HG03139 (cell line): ENCODE measurements around the gene AKAP13.

Experiments
- ATAC-seq: cut with Tn5 transposase; IDR thresholded peaks from one replicate; pipeline ENCODE4 v1.9.1; 2021; ENCODE audit not compliant: unreplicated experiment

Gene AKAP13

DNA sequence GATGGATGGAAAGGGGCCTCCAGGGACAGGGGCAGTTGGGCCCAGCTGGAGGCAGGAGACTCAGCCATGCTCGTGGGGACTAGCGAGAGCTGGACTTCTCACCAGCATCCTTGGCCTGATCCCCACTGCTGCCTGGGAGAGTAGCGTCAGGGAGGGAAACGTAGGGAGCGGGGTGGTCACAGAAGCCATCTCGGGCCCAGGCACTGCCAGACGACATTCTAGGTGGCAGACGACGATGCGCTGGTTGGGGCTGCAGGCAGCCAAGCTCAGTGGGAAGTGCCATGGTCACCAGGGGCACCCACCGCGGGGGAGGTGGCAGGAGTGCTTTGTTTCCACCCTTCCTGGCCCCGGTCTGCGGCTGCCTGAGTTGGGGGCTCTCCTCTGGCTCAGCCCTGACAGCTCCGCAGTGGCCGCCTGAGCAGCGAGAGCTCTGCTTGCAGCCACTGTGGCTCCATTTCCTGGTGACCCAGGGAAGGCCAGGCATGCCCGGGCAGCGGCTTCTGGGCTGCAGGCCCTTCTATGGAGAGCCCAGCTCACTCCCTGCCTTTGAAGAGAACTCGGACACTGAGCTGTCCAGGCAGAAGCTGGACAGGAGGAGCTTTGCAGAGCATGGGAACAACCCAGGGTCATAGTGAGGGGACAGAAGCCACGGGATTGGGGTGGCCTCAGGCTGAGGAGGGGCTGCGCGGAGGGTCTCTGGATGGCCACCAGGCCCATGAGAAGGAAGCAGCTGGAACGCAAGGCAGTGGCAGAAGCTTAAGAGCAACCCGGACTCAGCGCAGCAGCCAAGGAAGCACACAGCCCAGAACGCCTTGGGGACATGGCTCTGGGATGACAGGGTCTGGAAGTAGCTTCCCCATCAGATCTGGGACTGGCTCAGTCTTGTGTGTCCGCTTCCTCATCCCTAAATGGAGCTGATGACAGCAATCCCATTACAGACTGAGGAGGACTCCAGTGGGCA, 383.6 kb downstream of the AKAP13 start:
- no peak for ATAC-seq

GRCh38 chr15:85764649-85765277, 384.4 kb downstream of the AKAP13 start:
- ATAC-seq = no peak

GRCh38 chr15:85766001-85766831, 385.8 kb downstream of the AKAP13 start:
- no peak for ATAC-seq

DNA sequence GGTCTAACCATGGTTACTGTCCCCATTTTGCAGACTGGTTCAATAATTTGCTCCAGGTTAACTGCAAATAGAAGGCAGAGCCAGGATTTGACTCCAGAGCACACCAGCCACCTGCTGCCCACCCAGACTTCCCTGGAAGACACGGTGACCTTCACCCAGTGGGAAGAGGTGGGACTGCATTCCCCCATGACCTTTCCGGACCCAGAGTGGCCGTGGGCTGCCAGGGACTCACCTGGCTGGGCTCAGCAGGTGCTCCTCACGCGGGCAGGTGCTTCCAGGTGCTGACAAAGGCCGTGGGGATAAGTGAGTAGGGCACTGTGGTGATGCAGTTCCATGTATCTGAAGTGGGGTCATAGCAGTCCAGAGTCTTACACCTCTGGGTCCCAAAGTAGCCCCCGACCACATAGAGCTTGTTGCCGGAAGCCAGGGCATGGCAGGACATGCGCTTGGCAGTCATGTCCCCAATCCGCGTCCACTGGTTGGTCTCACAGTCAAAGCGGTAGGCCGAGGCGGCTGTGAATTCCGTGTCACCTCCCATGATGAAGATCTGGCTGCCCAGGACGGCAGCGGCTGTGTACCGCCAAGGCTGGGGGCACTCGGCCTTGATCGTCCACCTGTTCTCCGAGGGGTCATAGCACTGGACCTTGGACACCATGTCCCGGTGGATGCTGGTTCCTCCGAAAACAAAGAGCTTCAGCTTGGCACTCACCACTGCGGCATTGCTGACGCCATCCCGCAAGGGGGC, 387.6 kb downstream of the AKAP13 start:
- ATAC-seq = no peak

DNA sequence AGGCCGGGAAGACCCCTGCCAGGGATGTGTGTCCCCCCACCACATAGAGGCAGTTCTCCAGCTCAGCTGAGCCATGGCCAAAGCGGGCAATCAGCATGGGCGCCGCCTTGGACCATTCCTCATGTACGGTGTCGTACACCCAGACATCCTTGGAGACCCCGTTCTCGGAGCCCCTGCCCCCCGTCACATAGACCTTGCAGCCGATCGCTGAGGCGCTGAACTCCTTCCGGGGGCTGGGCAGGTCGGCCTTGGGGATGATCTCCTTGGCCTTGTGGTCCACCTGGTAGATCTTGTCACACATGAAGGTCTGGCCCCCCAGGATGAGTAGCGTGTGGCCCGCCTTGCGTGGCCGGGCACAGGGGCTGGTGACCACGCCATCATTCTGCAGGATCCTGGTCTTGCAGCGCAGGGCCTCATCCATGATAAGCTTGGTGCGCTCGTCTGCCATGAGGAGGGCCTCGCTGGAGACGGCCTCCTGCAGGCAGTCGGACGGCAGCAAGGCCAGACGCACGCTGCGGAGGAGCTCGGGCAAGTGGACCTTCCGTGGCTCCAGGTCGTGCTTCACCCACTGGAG, 388.3 kb downstream of the AKAP13 start:
- no peak for ATAC-seq

DNA sequence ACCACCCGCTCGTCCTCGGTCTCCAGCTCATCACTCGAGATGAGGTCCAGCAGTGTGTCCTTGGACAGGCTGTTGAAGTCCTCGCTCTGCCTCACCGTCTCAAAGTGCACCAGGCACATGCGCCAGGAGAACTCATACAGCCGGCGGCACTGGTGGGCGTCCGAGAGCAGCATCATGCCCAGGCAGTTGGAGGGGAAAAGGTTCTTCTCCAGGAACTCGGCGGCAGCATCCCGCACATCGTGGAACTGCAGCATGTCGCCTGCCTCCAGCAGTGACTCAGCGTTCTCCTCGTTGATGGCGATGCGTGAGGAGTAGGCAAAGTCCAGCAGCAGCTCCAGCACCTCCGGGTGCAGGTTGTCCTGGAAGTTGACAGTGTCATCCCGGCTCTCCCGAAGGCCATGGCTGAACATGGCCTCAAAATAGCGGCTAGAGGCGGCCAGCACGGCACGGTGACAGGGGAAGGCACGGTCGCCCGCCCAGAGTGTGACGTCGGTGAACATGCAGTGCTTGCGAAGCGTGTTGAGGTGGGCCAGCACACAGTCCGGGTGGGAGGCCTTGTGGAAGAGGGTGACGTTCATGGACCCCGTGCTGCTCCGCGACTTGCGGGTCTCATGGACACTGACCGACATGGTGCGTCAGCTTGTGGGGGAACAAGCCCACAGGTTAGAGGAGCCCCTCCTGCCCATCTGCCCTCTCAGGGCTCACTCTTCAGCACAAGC, 388.9 kb downstream of the AKAP13 start:
- no peak for ATAC-seq

DNA sequence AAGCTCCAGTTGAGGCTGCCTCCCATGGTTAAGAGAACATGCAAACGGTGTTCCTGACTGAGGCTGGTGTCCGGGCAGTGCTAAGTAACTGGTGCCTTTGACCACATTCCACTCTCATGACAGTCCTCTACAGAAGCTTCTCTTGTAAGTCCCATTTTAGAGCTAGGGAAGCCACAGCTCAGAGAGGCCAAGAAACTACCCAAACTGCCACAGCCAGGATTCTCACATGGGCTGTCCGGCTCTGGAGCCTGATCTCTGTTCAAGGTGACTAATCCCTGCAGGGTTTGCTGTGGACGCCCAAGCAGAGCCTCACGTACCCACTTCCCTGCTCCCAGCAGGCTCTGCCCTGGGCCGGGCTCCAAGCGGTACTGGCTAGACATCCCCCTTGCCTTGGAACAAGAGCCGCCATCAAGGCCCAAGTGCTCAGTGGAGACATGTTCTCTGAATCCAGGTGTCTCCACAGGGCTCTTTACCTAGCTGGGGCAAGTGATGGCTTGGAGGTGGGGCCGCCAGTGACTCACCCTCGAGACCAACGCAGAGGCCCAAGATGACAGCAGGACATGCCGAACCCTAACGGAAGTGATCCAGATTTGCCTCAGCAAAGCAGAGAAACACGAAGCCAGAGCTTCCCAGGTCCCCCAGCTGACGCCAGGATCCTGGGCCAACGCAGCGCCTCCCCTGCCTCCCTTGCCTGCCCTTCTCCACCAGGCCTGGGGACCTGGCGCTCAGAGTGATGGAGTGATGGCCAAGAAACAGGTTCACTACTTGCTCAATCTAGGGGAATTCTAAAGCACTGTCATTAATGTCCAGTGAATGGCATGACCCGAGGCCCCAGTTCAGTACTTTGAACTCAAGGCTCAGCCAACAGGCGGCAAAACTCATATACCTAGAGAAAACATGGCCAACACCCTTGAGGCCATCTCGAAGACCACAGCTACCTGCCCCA, 390.0 kb downstream of the AKAP13 start:
- no peak for ATAC-seq

DNA sequence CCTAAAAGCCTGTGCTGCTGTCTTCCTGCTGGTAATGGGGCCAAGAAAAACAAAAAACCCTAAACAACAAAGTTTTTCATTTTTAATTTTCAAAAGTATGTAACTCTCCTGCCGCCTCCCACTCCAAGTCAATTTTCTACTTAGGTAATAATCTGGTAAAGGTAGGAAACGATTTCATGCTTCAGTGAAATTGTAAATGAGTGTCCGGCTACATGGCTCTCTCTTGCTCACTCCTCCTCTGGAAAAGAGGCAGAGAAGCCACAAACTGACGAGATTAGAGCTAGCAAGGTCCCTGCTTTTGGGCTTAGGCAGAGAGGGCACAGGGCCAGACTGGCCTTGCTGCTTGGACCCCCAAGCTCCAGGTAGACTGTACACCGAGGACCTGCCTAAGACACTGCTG, 390.9 kb downstream of the AKAP13 start:
- ATAC-seq = no peak

- no peak for ATAC-seq
These were observed 391.5 kb downstream of the AKAP13 start for GRCh38 chr15:85771781-85772445.

- no peak for ATAC-seq
These were observed 392.3 kb downstream of the AKAP13 start for GRCh38 chr15:85772668-85773067.

GRCh38 chr15:85773249-85773648, 392.8 kb downstream of the AKAP13 start:
- no peak for ATAC-seq

- no peak for ATAC-seq
These were observed 393.6 kb downstream of the AKAP13 start for GRCh38 chr15:85773970-85774369.

DNA sequence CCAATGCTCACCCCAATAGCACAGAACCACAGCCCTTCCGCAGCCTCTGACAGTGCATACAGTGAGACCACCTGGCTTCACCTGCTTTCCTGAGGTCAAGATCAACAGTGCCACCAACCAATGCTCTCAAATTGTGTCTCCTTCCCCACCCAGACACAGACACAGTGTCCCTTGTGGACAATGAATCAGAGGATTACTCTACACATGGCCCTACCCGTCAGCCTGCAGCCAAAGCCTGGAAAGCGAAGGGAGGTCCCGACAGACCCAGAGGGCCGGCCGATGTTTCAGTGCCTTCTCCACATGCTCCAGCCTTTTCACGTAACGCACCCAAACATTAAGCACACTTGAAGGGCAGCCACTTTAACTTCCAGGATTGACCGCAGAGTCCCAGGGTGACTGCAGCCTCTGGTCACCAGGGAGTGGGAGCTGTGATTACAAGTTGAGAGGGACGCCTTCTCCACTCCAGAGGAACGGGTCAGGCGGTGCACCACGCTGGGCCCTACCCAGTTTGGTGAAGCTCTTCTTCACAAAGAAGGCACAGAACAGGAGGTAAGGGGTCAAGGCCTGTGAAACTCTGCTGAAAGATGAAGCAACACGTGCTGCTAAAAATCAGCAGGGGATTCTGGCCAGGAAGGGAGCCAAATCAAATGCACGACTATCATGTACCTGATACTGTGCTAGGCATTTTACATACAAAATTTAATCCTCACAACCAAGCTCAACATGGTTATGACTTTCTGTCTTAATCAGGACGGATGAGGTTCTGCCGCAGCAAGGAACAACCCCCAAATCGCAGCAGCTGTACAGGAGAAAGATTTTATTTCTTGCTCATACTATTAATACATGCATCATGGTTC, 397.1 kb downstream of the AKAP13 start:
- ATAC-seq = no peak

GRCh38 chr15:85778107-85778776, 397.8 kb downstream of the AKAP13 start:
- no peak for ATAC-seq

GRCh38 chr15:85779249-85779648, 398.8 kb downstream of the AKAP13 start:
- ATAC-seq = no peak

- ATAC-seq = no peak
These were observed 400.0 kb downstream of the AKAP13 start for GRCh38 chr15:85780225-85780985.
